Caco-2 (cell line): ENCODE measurements around the gene IL12RB1. TPM values are rescaled to one million over a fixed set of nuclear protein-coding genes. Genes with fewer than 3 reads are reported as not detected.
A peak's percentile ranks its signal among the peaks of the same experiment; 100 is the strongest.

Source experiments
- Bru-seq: library from RNA; stranded (reverse); fragments of 400-500 nt; gene quantifications from one replicate; lab custom pipeline; 2021; lab: Mats Ljungman, UMichigan
- BruChase-seq, 2 experiments: library from RNA; stranded (reverse); fragments of 400-500 nt; gene quantifications; one replicate each; lab custom pipeline; 2021; lab: Mats Ljungman, UMichigan
- BruUV-seq: library from RNA; stranded (reverse); fragments of 400-500 nt; replicated peaks from 2 replicates; lab custom pipeline; 2021; lab: Mats Ljungman, UMichigan
- CTCF ChIA-PET: fragments of 300-600 bp; sonication (Branson Sonifier 250); formaldehyde crosslinking; loops from one replicate; lab custom pipeline; 2022; ENCODE audit warnings: antibody characterized with exemption; lab: Charles Lee
- POLR2A ChIA-PET: fragments of 300-600 bp; sonication (Branson Sonifier 250); formaldehyde crosslinking; loops from one replicate; lab custom pipeline; 2022; ENCODE audit warnings: antibody characterized with exemption; lab: Charles Lee
- DNase-seq, 2 experiments: peaks; one replicate each; pipeline versions ENCODE4 v3.0.0 to v3.0.0-alpha.2; 2020 to 2022
- H3K27me3 ChIP-seq: replicated peaks from 2 replicates; pipeline ENCODE4 v1.6.0; 2011; ENCODE audit warnings: low read length; ENCODE audit not compliant: control insufficient read depth, insufficient read depth
- H3K36me3 ChIP-seq: 2 replicates; pipeline ENCODE4 v1.5.1; 2011; ENCODE audit warnings: low read length; ENCODE audit not compliant: control insufficient read depth, insufficient read depth
- H3K4me1 ChIP-seq: fragments of 250-450 bp; sonication (Bioruptor Pico); 2 replicates; pipeline ENCODE4 v1.5.1; 2020; ENCODE audit warnings: mild to moderate bottlenecking
- H3K4me3 ChIP-seq: 2 replicates; pipeline ENCODE4 v1.5.1; 2011; ENCODE audit warnings: low read depth, mild to moderate bottlenecking, control low read depth, low read length
- H3K9me3 ChIP-seq: fragments of 250-450 bp; sonication (Bioruptor Pico); 2 replicates; pipeline ENCODE4 v1.5.1; 2020; ENCODE audit warnings: mild to moderate bottlenecking, moderate library complexity
- H3K27ac Mint-ChIP-seq: one replicate; pipeline ENCODE4 v1.8.0; 2022; ENCODE audit warnings: mixed read lengths; ENCODE audit not compliant: unreplicated experiment
- H3K27me3 Mint-ChIP-seq: one replicate; pipeline ENCODE4 v1.8.0; 2022; ENCODE audit warnings: mixed read lengths; ENCODE audit not compliant: insufficient read depth, unreplicated experiment
- H3K36me3 Mint-ChIP-seq: one replicate; pipeline ENCODE4 v1.8.0; 2022; ENCODE audit warnings: mild to moderate bottlenecking, mixed read lengths; ENCODE audit not compliant: insufficient read depth, unreplicated experiment
- H3K4me1 Mint-ChIP-seq: one replicate; pipeline ENCODE4 v1.8.0; 2022; ENCODE audit warnings: low read depth, mixed read lengths; ENCODE audit not compliant: unreplicated experiment
- H3K4me3 Mint-ChIP-seq: one replicate; pipeline ENCODE4 v1.8.0; 2022; ENCODE audit warnings: mild to moderate bottlenecking, moderate library complexity, mixed read lengths; ENCODE audit not compliant: unreplicated experiment
- H3K9me3 Mint-ChIP-seq: one replicate; pipeline ENCODE4 v1.8.0; 2022; ENCODE audit warnings: mixed read lengths; ENCODE audit not compliant: unreplicated experiment
- intact Hi-C: fragments of 100-400 bp; cut with micrococcal nuclease; formaldehyde crosslinking; loops from one replicate; pipeline ENCODE4 v1.10.0; 2022; ENCODE audit not compliant: unreplicated experiment
- long read RNA-seq: library from polyadenylated mRNA; stranded (forward); transcript quantifications from one replicate; pipeline ENCODE4 v2.0.0, GENCODE V29; 2022
- total RNA-seq: library from RNA; stranded (reverse); gene quantifications from 2 replicates; pipeline ENCODE4 v1.2.3, GENCODE V29; 2022
- TF ChIP-seq, protein P1 (sequence below), 2 experiments: fragments of 200-600 bp in 1 of 2; IDR thresholded peaks; 1 replicate in 1 of 2; 2 replicates in 1 of 2; pipeline versions ENCODE4 v1.5.1 to v1.8.0; 2011 to 2022; ENCODE audit warnings: antibody characterized with exemption in 1 of 2, control low read depth in 1 of 2, inconsistent platforms in 1 of 2, low read depth in 1 of 2, low read length in 1 of 2, mild to moderate bottlenecking in 1 of 2, moderate library complexity in 1 of 2; ENCODE audit not compliant: insufficient read depth in 1 of 2, severe bottlenecking in 1 of 2, unreplicated experiment in 1 of 2

IL12RB1 gene
- total RNA-seq = not detected in 2 replicates
- not detected for Bru-seq, nascent RNA
- not detected for BruChase-seq, experiment 1, labeled RNA remaining after a 2-hour chase
- percentile 5 among the genes with signal in this experiment for BruChase-seq, experiment 2, labeled RNA remaining after a 6-hour chase
- long read RNA-seq = 0 reads

GRCh38 chr19:18086590-18087138 is at the start of gene IL12RB1:
IL12RB1 (minus strand) TSS chr19:18086934; CDS start chr19:18086823, 111 bp downstream.
- H3K27me3 Mint-ChIP-seq = peaks cover 7% of the 10 kb centered on the region
- Histone ChIP-seq H3K36me3 (no peaks in the 10 kb centered on the region), H3K9me3 (no peaks in the 10 kb centered on the region), H3K4me1 (no peaks in the 10 kb centered on the region), H3K4me3 (no peak within 1 kb of the TSS), H3K27me3 (no peaks in the 10 kb centered on the region)
- H3K36me3 Mint-ChIP-seq = no peaks in the 10 kb centered on the region
- H3K4me1 Mint-ChIP-seq = no peaks in the 10 kb centered on the region
- CTCF ChIA-PET = no interaction called here
- H3K4me3 Mint-ChIP-seq = no peak within 1 kb of the TSS
- TF ChIP-seq, protein P1, sequence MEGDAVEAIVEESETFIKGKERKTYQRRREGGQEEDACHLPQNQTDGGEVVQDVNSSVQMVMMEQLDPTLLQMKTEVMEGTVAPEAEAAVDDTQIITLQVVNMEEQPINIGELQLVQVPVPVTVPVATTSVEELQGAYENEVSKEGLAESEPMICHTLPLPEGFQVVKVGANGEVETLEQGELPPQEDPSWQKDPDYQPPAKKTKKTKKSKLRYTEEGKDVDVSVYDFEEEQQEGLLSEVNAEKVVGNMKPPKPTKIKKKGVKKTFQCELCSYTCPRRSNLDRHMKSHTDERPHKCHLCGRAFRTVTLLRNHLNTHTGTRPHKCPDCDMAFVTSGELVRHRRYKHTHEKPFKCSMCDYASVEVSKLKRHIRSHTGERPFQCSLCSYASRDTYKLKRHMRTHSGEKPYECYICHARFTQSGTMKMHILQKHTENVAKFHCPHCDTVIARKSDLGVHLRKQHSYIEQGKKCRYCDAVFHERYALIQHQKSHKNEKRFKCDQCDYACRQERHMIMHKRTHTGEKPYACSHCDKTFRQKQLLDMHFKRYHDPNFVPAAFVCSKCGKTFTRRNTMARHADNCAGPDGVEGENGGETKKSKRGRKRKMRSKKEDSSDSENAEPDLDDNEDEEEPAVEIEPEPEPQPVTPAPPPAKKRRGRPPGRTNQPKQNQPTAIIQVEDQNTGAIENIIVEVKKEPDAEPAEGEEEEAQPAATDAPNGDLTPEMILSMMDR (IDR thresholded peaks at IDR 0.05; ENCODE audit: insufficient read depth in 1 of 2, low read depth in 1 of 2, low read length in 1 of 2, severe bottlenecking in 1 of 2, unreplicated experiment in 1 of 2) = no peak
- peaks cover 11% of the 10 kb centered on the region for H3K9me3 Mint-ChIP-seq
- DNase-seq = no peak
- POLR2A ChIA-PET = no interaction called here
- intact Hi-C loops = no loop called here
- no peak within 1 kb of the TSS for H3K27ac Mint-ChIP-seq
- BruUV-seq = no TSS peak

DNA sequence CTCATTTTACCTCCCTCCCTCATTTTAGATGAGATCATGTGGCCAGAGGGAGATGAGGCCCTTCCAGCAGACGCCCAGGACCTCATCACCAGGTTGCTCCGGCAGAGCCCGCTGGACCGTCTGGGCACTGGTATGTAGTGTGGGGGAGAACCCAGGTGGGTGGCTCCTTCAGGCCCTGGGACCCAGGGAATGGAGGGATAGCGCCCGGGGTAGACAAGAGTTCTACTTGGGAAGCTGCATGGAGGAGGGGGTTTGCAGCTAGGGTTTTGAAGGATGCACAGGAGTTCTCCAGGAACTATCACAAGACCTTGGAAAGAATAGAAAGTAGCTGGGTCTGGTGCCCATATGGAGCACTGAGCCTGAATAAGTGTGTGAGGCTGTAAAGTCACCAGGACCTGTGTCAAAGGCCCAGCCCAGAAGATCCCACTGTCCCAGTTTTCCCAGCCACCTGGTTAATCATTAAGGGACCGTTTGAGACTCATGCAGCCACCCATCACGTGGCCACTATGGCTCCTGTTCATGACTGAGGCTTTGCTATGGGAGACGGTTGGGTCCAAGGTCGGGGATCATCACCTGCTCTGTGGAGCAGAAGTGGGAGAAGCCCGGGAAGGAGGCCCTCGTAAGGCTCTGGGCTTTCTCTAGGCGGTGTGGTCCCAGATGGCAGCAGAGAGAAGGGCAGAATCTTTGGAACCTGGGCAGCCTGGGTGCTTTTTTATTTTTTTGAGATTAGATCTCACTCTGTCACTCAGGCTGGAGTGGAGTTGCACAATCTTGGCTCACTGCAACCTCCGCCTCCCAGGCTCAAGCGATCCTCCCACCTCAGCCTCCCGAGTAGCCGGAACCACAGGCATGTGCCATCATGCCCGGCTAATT is 49.2 kb upstream of the IL12RB1 start:
- CTCF ChIA-PET = no interaction called here

More for the DNA sequence above, 49.2 kb upstream of the IL12RB1 start:
- H3K4me1 Mint-ChIP-seq = peaks cover 13% of the 10 kb centered on the region
- TF ChIP-seq, protein P1 (IDR thresholded peaks at IDR 0.05; ENCODE audit: insufficient read depth in 1 of 2, low read depth in 1 of 2, low read length in 1 of 2, severe bottlenecking in 1 of 2, unreplicated experiment in 1 of 2) = no peak
- BruUV-seq = no TSS peak
- H3K4me1 ChIP-seq = peaks cover 6% of the 10 kb centered on the region
- no peaks in the 10 kb centered on the region for H3K27me3 Mint-ChIP-seq
- POLR2A ChIA-PET = no interaction called here
- intact Hi-C loops = loop anchor here (2.0 kb wide), 1 partner anchor 17 kb away; the partner anchor contains the start of gene PIK3R2
- H3K36me3 Mint-ChIP-seq = peaks cover 16% of the 10 kb centered on the region
- no peaks in the 10 kb centered on the region for H3K9me3 Mint-ChIP-seq
- no peaks in the 10 kb centered on the region for H3K27me3 ChIP-seq
- H3K9me3 ChIP-seq = no peaks in the 10 kb centered on the region
- H3K4me3 Mint-ChIP-seq = no peak overlapping the region
- no peaks in the 10 kb centered on the region; the same call in none of the 2 replicates for H3K36me3 ChIP-seq
- peak overlapping the region; percentile 90 for H3K27ac Mint-ChIP-seq
- H3K4me3 ChIP-seq = no peak overlapping the region
- DNase-seq = peak; percentile 73 to 84
